Islet of Langerhans (tissue), 1 donor: Measurements from ENCODE around the gene CFAP206.
"Not testable (repeated sequence)": the region's sequence is repeated elsewhere in the genome, so short reads cannot be mapped to it uniquely, and the experiment has no call there.

ENCODE experiments used
- FAIRE-seq: peaks from one replicate; lab custom pipeline; 2011; peaks lifted over from hg19 to GRCh38; lab: Jason Lieb, UNC

The CFAP206 gene

GRCh38 chr6:87421576-87421975 lies 13.8 kb downstream of the CFAP206 start:
- FAIRE-seq = no peak

DNA sequence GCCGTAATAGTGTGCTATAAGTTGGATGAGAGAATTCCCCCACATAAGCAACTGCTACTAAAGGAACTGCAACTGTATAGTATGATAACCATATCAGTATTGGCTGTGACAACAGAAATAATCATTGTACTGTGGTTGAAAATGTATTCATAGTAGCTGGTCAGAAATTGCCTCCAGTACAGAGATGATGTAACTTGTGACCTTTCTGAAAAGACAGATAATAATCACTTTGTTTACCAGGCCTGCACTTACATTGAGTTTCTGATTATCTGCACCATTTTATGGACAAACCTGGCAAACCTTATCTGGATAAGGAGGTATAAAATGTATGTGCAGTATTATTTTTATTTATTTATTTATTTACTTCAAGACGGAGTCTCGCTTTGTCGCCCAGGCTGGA lies 19.0 kb downstream of the CFAP206 start:
- FAIRE-seq = no peak

DNA sequence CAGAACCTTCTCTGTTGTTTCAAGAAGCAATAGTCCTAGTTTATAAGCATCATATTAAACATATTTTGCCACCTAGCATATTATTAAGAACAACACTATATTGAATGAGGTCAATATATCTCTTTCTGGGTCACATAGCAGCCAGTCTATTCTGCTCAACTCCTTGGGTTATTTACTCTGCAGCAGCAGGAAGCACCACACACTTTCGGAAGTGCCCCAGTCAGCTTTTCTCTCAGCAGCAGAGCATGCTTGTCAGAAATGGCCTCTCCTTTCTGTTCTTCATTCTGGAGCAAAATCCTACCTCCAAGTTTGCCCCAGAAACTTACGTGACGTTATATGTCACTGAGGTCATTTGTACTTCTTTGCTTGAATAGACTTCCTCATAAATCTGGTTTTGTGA lies 22.7 kb downstream of the CFAP206 start:
- FAIRE-seq = peak; percentile 33

GRCh38 chr6:87431263-87431662 lies 23.5 kb downstream of the CFAP206 start:
- FAIRE-seq = no peak

DNA sequence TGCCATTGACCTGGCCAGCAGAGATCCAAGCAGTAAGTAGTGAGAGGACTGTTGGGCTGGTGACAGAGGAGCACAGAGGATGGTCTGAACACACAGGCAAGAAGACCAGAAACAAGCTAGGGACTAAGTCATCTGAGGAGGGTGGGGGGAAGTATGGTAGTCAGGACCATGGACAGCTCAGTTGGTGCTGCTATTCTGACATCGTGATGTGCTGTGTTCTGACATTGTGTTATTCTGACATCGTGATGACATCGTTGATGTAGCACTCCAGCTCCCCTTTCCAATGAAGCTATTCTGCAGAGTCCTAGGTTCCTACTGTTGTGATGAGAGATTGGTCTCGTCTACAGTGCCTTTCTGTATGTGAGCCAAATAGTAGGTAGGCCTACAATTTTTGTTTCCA lies 28.7 kb downstream of the CFAP206 start:
- FAIRE-seq = no peak

DNA sequence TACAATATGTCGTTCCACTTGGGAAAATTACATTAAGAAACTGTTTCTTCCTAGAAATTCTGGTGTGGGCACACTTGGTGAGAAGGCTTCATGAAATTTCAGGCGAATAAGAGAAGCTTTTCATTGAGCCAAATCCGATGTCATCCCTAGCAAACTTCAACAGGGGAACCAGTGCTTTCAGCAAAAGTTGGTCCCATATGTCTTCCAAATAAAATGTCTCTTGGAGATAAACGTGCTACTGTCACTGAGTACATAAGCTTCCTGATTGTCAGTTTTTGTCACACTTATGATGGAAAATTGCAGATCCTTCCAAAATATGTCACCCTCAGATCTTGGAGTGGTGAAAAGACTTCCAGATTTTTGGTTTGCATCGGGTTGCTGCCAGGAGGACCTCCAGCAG lies 33.9 kb downstream of the CFAP206 start:
- no peak for FAIRE-seq

DNA sequence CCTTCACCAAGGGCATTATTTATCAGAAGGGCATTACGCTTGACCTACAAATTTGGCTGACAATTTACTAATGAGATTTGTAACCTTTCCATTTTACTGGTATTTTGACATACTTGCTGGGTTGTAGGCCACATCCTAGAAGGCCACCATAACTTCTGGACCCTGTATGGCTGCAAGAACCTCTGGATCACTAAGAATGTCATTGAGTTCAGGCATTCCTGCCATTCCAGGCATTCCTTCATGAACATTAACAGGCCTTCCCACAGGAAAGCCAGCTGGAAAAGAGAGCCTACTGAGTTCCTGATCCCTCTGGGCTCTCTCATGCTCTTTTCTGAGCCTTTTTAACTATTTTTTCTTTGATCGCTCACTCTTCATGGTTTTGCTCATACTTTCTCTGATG lies 36.6 kb downstream of the CFAP206 start:
- no peak for FAIRE-seq

DNA sequence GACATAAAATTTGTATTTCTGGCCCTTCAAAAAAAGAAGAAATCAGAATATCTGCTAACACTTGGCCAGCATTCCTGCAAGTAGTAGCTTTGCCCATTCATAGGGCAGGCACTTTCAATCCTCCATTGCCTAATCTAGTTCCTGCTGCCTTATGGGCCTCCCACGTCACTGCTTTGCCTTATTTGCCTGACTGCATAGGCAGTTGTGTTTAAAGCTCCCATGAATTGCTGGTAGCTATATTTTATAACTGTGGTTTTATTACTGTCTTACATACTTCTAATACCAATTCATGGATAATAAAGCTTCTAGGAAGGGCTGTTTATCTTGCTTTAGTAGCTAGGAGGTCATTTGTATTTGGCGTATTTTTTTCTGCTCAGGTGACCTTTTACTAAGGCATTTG lies 57.3 kb downstream of the CFAP206 start:
- FAIRE-seq = no peak

GRCh38 chr6:87472525-87473418 lies 65.0 kb downstream of the CFAP206 start, which contains the start of gene SLC35A1:
Gene SLC35A1 (plus strand): TSS chr6:87472974. CDS start chr6:87473004, 30 bp downstream.
- FAIRE-seq = peak; percentile 43

GRCh38 chr6:87473419-87473903 lies 65.7 kb downstream of the CFAP206 start:
- FAIRE-seq = no peak

GRCh38 chr6:87481931-87482330 lies 74.2 kb downstream of the CFAP206 start:
- FAIRE-seq = no peak

DNA sequence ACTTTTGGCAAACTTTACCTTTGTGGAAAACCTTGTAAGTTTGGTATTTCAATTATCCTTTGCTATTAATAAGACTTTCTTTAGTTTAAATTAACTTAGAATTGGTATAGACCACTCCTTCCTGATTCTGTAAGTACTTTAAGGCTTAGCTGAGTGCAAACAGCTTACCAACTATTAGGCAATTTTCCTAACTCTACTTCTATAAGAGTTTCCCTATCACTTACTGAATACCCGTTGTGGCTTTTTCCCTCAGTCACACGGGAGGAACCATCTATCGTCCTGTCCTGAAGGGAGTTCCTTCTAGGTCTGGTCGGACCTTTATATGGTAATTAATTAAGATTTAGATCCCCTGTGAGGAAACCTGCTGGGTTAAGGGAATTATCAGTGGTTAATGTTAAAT lies 74.6 kb downstream of the CFAP206 start:
- no peak for FAIRE-seq

DNA sequence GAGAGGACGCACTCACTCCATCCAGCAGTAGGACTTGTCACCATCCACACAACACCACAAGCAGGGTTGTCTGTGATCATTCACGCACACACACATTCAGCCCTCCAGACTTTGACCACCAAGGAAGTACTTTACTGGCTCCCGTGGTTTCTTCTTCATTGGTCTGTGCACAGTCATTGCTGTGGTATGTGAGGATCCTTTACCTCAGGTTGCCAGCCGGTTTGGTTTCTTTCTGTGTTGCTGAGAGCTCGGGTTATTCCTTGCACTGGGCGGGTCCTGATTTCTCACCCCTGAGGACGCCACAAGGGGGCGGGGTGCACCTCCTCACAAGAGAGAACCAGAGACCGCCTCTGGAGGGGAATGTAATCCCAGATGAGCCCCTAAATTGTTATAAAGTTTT lies 76.2 kb downstream of the CFAP206 start:
- FAIRE-seq = no peak

DNA sequence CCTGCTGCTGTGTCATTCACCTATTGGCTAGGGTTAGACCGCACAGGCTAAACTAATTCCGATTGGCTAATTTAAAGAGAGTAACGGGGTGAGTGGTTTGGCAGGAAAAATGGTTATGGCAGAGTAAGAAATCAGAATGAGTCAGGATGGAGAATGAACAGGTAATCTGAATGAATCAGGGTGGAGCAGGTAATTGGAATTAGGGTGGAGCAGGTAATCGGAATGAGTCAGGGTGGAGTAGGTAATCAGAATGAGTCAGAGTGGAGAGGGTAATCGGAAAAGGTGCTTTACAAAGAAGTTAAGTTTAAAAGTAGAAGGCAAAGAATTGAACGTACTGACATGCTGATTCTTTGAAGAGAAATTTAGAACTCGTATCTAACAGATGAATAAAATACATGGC lies 76.7 kb downstream of the CFAP206 start:
- no peak for FAIRE-seq

GRCh38 chr6:87487555-87487954 lies 79.8 kb downstream of the CFAP206 start:
- FAIRE-seq = peak; percentile 13

DNA sequence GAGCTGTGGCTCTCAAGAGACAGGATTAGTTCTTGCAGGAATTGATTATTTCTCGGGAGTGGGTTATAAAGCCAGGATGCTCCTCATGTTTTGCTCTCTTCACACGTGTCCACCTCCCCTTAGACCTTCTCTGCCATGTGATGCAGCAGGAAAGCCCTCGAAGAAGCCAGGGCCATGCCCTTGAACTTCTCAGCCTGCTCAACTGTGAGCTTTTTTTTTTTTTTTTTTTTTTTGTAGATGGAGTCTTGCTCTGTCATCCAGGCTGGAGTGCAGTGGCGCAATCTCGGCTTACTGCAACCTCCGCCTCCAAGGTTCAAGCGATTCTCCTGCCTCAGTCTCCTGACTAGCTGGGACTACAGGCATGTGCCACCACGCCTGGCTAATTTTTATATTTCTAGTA lies 81.6 kb downstream of the CFAP206 start:
- not testable (repeated sequence) for FAIRE-seq

DNA sequence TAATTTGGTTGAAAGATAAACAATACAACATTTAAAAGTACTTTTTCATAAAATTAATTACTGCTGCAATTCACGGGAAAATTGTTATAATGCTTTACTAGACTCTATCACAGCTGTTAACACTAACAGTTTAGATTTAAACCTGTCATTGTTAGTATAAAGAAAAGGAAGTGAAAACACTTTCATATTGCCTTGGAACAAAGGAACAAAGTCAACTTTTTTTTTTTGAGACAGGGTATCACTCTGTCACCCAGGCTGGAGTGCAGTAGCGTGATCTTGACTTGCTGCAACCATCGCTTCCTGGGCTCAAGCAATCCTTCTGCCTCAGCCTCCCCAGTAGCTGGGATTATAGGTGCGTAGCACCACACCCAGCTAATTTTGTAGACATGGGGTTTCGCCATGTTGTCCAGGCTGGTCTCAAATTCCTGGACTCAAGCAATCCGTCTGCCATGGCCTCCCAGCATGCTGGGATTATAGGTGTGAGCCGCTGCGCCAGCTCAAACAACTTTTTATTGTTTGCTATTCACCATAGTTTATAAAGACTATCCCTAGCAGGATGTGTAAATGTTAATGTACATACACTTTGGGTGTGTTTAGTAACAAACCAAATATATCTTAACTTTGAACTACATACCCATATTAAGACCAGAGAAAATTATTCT lies 87.1 kb downstream of the CFAP206 start:
- no peak for FAIRE-seq

GRCh38 chr6:87498048-87498447 lies 90.3 kb downstream of the CFAP206 start:
- no peak for FAIRE-seq

DNA sequence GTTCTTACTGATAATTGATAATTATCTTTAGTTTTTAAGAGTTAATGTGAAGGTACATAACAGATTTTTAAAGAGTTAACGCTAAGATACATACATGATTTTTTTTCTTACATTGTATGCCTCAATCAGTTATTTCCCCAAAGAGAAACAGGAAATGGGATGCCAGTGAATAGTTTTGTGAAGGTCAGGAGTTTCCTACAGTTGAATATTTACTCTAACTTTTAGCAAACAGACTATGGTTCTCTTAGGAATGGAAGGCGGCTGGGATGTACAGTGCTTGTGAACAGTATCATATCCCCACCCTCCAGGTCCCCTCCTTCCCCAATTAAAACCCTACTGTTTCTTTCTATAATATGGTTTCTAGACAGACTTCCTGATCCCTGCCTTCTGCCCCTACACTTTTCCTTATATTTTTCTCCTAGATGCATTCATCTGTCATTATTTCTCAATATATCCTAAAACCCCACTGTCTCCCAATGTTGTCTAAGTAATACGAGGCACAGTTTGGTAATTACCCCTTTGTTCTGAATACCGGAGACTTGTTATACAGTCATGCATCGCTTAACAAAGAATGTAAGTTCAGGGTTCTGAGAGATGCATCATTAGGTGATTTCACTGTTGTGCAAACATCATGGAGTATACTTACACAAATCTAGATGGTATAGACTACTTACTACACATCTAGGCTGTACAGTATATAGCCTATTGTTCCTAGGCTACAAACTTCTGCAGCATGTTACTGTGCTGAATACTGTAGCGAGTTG lies 94.2 kb downstream of the CFAP206 start:
- no peak for FAIRE-seq

DNA sequence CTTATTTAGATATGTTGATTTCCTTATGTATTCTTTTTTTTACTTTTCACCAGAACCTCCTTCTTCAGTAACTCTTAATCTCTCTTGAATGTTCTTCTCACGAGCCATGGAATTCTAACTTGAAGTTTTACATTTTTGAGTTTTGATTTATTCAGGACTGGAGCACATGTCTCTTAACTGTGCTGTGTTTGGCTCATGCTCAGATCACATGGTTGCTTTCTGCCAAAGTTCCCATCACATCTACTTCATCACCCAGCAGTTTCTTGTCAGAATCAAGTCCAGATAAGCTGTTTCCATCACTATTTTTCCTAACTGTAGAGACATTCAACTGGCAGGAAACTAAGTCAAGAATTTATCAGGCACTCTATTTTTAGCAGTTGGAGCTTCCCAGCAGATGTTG lies 96.7 kb downstream of the CFAP206 start:
- FAIRE-seq = no peak
